Right lobe of liver (tissue), 6 donors: ENCODE data around the gene ZMYND12. TPM values are rescaled to one million over a fixed set of nuclear protein-coding genes. Genes with fewer than 3 reads are reported as not detected.
"Not testable (repeated sequence)": the region's sequence is repeated elsewhere in the genome, so short reads cannot be mapped to it uniquely, and the experiment has no call there.

Experiments used
- ATAC-seq, 4 donors: fragments of 200-7000 bp; cut with Tn5 transposase; one replicate each; pipeline ENCODE4 v1.9.1; 2020; ENCODE audit warnings: mild to moderate bottlenecking in 4 of 4, moderate library complexity in 4 of 4
- DNase-seq, 3 donors: peaks; one replicate each; pipeline ENCODE4 v3.0.0-alpha.2; 2020
- H3K27ac ChIP-seq, 3 donors: fragments of 200-600 bp; one replicate each; pipeline ENCODE4 v1.8.0; 2022
- H3K27me3 ChIP-seq, 2 donors: fragments of 200-600 bp; one replicate each; pipeline ENCODE4 v1.8.0; 2022
- H3K36me3 ChIP-seq, 4 donors: fragments of 200-600 bp; sonication (generic) in 1 of 4; one replicate each; pipeline versions ENCODE4 v1.5.1 to v1.8.0; 2017 to 2022; ENCODE audit warnings: control low read depth in 1 of 4
- H3K4me1 ChIP-seq, 4 donors: fragments of 200-600 bp; sonication (generic) in 1 of 4; one replicate each; pipeline versions ENCODE4 v1.5.1 to v1.8.0; 2017 to 2022; ENCODE audit warnings: control low read depth in 1 of 4
- H3K4me3 ChIP-seq, 3 donors: fragments of 200-600 bp; one replicate each; pipeline ENCODE4 v1.8.0; 2022
- H3K9me3 ChIP-seq, 4 donors: fragments of 200-600 bp; sonication (generic) in 1 of 4; one replicate each; pipeline versions ENCODE4 v1.5.1 to v1.8.0; 2017 to 2022; ENCODE audit warnings: control low read depth in 1 of 4
- CTCF ChIP-seq, 4 donors: fragments of 200-600 bp in 3 of 4; fragments of 450-650 bp in 1 of 4; IDR thresholded peaks; one replicate each; pipeline versions ENCODE4 v1.5.1 to v1.8.0; 2016 to 2022; ENCODE audit warnings: antibody characterized with exemption in 4 of 4, mild to moderate bottlenecking in 2 of 4
- POLR2A ChIP-seq: fragments of 450-650 bp; IDR thresholded peaks from one replicate; pipeline ENCODE4 v1.6.1; 2017; ENCODE audit warnings: antibody characterized with exemption, mild to moderate bottlenecking
- WGBS: methylation state at CpG from one replicate; pipeline ENCODE4 v1.1.6; 2018; ENCODE audit warnings: low coverage, low lambda C conversion rate; ENCODE audit not compliant: insufficient coverage; ENCODE audit errors: missing lambda C conversion rate; 5-methylcytosine and 5-hydroxymethylcytosine counted together
- intact Hi-C, 2 donors: fragments of 100-400 bp; cut with DNase I; formaldehyde crosslinking; loops; one replicate each; pipeline versions ENCODE4 v1.11.2 to v1.14.1; 2022
- long read RNA-seq: library from polyadenylated mRNA; unstranded; transcript quantifications from one replicate; pipeline ENCODE4 v2.0.0, GENCODE V29; 2019
- total RNA-seq, 6 experiments: library from RNA; depleted of rRNA in 2 of 6; stranded (reverse); fragments of >200 nt in 2 of 6; fragmentation: NEBNext Ultra II Directional in 3 of 6; extraction: Animal tissue kit (Norgen Biotek cat#: 25700) in 3 of 6; gene quantifications; one replicate each; pipeline versions ENCODE4 v1.1.0 to v1.2.4, GENCODE V29; 2016 to 2023
- donor health status: DM: no; HTN: yes; CAD: no.
- donor health status: DM: no; HTN: no; CAD: no.
- donor health status: DM: no; HTN: no; CAD: no.
- donor health status: DM: no; HTN: yes; CAD: no.
- donor health status: DM: no; HTN: yes; CAD: no.

Gene ZMYND12
- total RNA-seq: 1 to 10 TPM; 1.5 to 7.3 (median 2.6) TPM
- long read RNA-seq, partial matches to known transcripts: 0 of 1 reads
- long read RNA-seq, other reads (novel, unspliced or antisense): 1 of 1 reads

DNA sequence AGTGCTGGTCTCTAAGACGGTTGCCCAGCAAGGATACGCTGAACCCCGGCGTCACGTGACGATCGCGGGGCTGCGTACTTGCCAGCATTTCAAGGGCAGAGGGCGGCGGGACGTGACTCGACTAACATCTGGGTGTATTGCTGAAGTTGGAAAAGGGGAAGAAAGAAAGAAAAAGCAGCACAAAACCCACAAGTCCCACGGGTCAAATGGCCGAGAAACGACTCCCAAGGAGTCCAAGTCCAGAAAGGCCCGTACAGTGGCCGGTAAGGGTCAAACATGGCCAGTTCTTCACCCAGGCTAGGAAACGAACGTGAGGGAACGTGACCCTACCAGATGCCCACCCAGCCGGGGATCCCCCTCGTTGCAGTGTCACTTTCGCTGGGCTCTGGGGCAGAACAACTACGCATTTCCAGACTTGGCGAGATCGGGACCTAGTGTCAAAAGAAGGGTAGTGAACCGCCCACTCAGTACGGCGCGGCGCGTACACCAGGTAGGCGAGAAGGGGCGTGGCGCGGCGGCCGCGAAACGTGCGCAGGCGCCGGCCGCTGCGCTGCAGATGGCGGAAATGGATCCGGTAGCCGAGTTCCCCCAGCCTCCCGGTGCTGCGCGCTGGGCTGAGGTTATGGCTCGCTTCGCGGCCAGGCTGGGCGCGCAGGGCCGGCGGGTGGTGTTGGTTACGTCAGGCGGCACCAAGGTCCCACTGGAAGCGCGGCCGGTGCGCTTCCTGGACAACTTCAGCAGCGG lies at the start of gene ZMYND12, which contains the start of gene PPCS:
Gene ZMYND12 (minus strand): TSS at position 13 of the 744 bp plus-strand sequence. CDS start 25 bp downstream, outside the sequence.
Gene PPCS (plus strand): TSS at position 534 of the 744 bp plus-strand sequence. CDS start 23 bp downstream, at position 557.
- 0% methylated on average over 43 of the region's 66 CpGs for WGBS

GRCh38 chr1:42504535-42505128 lies 48.8 kb upstream of the ZMYND12 start:
- no peaks in the 10 kb centered on the region for H3K27me3 ChIP-seq
- whole genome bisulfite sequencing: 97% methylated on average over 2 of the region's 2 CpGs
- H3K27ac ChIP-seq: no peak overlapping the region
- intact Hi-C loops: no loop called here
- DNase-seq (no peak), ATAC-seq (no peak)
- H3K36me3 ChIP-seq: no peaks in the 10 kb centered on the region
- no peak overlapping the region for H3K4me3 ChIP-seq
- no peak for TF ChIP-seq CTCF (IDR thresholded peaks at IDR 0.05)
- TF ChIP-seq POLR2A: no peak
- H3K9me3 ChIP-seq: peaks cover 0 to 35% (median 3%) of the 10 kb centered on the region in 4 donors
- no peaks in the 10 kb centered on the region for H3K4me1 ChIP-seq

More for the DNA sequence above, at the start of gene ZMYND12, which contains the start of gene PPCS:
- TF ChIP-seq POLR2A (peak; percentile 77), CTCF (IDR thresholded peaks at IDR 0.05) (peak in 1 of 4 donors; percentile 49)
- no peaks in the 10 kb centered on the region for H3K27me3 ChIP-seq
- peaks cover 0 to 24% (median 9%) of the 10 kb centered on the region in 4 donors for H3K4me1 ChIP-seq
- ATAC-seq (peak; percentile 89 to 94 (median 92)), DNase-seq (peak; percentile 89)
- no peaks in the 10 kb centered on the region for H3K9me3 ChIP-seq
- intact Hi-C loops: no loop called here
- H3K4me3 ChIP-seq: peak within 1 kb of the TSS; percentile 73 to 100 (median 98)
- H3K27ac ChIP-seq: peak within 1 kb of the TSS; percentile 89 to 92 (median 90)
- peaks cover 0 to 28% (median 1%) of the 10 kb centered on the region in 4 donors for H3K36me3 ChIP-seq

GRCh38 chr1:42502031-42502430 lies 46.2 kb upstream of the ZMYND12 start:
- WGBS: 87% methylated on average over 4 of the region's 11 CpGs
- peaks cover 0 to 23% (median 3%) of the 10 kb centered on the region in 4 donors for H3K9me3 ChIP-seq
- H3K36me3 ChIP-seq, intact Hi-C loops, ATAC-seq, H3K4me3 ChIP-seq, H3K27me3 ChIP-seq, DNase-seq, H3K4me1 ChIP-seq, H3K27ac ChIP-seq: not testable (repeated sequence)

DNA sequence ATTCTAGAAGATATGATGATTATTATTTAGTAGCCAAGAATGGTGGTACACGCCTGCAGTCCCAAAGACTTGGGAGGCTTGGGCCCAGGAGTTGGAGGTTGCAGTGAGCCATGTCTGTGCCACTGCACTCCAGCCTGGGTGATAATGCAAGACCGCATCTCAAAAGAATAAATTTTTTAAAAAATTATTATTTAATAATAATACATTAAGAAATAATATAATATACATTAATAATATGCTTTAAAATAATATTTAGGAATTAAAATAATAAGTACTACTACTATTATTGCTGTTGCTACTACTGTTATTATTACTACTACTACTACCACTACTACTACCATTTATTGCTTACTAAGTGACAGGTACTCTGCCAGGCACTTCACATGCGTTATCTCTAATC lies 34.4 kb upstream of the ZMYND12 start:
- H3K36me3 ChIP-seq: no peaks in the 10 kb centered on the region
- ATAC-seq (no peak), DNase-seq (no peak)
- no peaks in the 10 kb centered on the region for H3K27me3 ChIP-seq
- H3K4me3 ChIP-seq: no peak overlapping the region
- intact Hi-C loops: no loop called here
- no peak for TF ChIP-seq CTCF (IDR thresholded peaks at IDR 0.05)
- H3K9me3 ChIP-seq: no peaks in the 10 kb centered on the region
- WGBS: 97% methylated on average over 3 of the region's 3 CpGs
- H3K4me1 ChIP-seq: no peaks in the 10 kb centered on the region
- no peak overlapping the region for H3K27ac ChIP-seq

GRCh38 chr1:42484382-42484781 lies 28.6 kb upstream of the ZMYND12 start:
- no peaks in the 10 kb centered on the region for H3K36me3 ChIP-seq
- TF ChIP-seq POLR2A: no peak
- TF ChIP-seq CTCF (IDR thresholded peaks at IDR 0.05): no peak
- no peak for ATAC-seq
- H3K4me3 ChIP-seq: no peak overlapping the region
- H3K4me1 ChIP-seq: no peaks in the 10 kb centered on the region
- H3K27ac ChIP-seq: no peak overlapping the region
- no peaks in the 10 kb centered on the region for H3K9me3 ChIP-seq
- H3K27me3 ChIP-seq: no peaks in the 10 kb centered on the region
- WGBS: 69% methylated on average over 2 of the region's 2 CpGs
- DNase-seq: no peak
- intact Hi-C loops: no loop called here
